Activated CD4-positive, alpha-beta T cell treated with anti-CD3 and anti-CD28 coated beads for 48 hours (primary cell): ENCODE data around the gene ALDH3B2.
"Not testable (repeated sequence)": the region's sequence is repeated elsewhere in the genome, so short reads cannot be mapped to it uniquely, and the experiment has no call there.

Source experiments
- DNase-seq: peaks from one replicate; pipeline ENCODE4 v3.0.0-alpha.2; 2020

Gene ALDH3B2

GRCh38 chr11:67659651-67660165 lies 14.7 kb downstream of the ALDH3B2 start:
- not testable (repeated sequence) for DNase-seq

- no peak for DNase-seq
Observed at GRCh38 chr11:67657300-67657699, 17.1 kb downstream of the ALDH3B2 start.

DNA sequence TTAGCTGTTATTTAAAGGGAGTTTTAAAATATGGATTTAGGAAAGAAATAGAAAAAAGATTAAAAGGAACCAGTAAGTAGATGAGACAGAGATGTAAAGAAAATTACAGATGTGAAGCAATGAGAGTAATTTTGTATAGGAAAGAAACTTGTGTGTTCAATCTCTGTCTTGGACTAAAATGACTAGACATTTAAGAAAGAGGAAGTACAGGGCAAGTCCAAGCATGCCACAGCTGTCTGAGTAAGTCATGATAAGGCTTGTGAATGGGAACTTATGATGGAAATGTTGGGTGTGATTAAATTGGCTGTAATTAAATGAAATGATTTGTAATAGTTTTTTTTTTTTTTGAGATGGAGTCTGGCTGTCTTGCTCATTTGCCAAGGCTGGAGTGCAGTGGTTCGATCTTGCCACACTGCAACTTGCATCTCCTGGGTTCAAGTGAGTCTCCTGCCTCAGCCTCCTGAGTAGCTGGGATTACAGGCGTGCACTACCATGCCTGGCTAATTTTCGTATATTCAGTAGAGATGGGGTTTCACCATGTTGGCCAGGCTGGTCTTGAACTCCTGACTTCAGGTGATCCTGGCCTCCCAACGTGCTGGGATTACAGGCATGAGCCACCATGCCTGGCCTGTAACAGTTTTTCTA lies 18.0 kb downstream of the ALDH3B2 start:
- no peak for DNase-seq

- no peak for DNase-seq
Observed at GRCh38 chr11:67654225-67654624, 20.2 kb downstream of the ALDH3B2 start.

DNA sequence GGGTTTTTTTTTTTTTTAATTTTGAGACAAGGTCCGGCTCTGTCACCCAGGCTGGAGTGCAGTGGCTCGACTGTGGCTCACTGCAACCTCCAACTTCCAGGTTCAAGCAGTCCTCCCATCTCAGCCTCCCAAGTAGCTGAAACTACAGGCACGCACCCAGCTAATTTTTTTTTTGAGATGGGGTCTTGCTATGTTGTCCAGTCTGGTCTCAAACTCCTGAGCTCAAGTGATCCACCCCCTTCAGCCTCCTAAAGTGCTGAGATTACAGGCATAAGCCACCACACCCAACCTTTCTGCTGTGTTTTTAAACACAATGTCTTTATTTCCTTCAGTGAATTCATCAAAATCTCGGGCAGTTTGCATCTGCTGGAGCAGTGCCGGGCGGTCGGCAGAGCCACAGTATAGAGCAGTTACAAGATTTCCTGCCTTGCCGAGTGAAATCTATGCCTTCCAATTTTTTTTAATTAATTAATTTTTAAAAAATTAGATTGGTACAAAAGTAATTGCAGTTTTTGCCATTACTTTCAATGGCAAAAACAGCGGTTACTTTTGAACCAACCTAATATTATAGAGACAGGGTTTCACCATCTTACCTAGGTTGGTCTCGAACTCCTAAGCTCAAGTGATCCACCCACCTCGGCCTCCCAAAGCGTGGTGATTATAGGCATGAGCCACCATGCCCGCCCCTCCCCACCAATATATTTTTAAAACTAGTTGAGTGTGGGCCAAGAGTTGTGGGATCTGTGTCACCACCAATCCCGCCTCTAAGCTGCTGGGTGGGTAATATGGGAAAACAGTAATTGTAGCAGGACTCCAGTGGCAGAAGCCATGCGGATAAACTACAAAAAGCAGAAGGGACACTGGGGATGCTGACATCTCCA lies 21.2 kb downstream of the ALDH3B2 start:
- no peak for DNase-seq

- no peak for DNase-seq
Observed at GRCh38 chr11:67651976-67652781, 22.2 kb downstream of the ALDH3B2 start.

DNA sequence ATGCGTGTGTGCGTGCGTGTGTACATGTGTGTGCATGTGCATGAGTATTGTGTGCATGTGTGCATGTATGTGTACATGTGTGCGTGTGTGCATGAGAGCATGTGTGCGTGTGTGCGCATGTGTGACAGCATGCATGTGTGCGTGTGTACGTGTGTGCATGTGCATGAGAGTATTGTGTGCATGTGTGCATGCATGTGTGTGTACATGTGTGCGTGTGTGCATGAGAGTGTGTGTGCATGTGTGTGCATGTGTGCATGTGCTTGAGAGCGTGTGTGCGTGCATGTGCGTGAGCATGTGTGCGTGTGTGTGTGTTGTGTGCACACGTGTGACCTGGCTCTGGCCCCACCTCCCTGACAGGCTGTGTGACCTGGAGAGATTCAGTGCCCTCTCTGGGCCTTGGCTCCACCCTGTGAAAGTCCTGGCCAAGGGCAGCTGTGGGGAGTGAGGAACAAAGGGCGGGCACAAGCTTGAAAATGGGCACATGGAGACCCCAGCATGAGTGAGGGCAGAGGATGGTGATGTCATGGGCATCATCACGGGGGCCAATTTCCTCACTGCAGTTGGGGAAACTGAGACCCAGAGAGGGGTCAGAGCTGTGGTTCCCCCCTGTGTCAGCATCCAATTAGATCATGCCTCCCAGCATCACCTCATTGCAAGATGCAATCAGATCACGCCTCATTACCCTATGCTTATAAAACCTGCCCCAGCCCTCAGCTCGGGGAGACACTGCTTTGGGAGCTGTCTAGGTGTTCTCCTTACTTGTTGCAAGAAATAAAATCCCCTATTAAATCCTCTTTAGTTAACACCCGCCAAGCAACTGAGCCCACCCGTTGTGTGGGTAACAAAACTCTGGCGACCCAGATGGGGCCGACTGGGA lies 24.6 kb downstream of the ALDH3B2 start:
- DNase-seq = no peak

DNA sequence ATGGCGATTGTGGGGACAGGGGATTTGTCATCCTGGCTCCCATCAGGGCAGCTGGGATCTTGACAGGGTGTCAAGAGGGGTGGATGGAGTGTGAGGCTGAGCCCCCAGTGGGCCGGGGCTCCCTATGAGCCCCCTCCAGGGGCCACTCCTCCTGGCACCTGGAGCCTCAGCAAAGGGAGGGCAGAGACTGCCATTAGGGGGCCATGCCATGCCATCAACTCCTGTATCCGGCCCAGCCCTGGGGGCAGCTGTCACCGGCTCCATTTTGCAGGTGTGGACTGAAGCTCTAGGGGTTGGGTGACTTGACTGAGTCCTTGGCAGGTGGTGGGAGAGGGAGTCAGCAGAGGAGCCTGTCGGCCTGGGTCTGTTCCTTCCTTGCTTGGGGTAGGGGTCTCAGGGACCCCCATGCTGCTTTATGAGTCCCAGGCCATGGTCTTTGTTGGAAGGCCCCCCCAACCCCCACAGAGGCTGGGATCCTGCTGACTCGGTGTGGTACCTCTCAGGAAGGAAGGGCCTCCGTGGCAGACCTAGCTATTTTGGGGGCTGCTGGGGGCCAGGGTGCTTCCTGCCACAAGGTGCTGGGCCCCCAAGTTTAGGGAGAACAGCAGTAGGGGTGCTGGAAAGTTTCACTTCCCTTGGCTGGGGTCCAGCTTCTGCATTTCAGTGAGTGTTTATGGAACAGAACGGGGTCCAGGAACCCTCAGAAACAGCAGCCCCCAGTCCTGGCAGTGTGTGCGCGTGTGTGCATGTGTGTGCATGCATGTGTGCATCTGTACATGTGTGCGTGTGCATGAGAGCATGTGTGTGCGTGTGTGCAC lies 25.4 kb downstream of the ALDH3B2 start:
- DNase-seq = no peak

- DNase-seq = peak; percentile 75
Observed at GRCh38 chr11:67648140-67648795, 26.2 kb downstream of the ALDH3B2 start.

DNA sequence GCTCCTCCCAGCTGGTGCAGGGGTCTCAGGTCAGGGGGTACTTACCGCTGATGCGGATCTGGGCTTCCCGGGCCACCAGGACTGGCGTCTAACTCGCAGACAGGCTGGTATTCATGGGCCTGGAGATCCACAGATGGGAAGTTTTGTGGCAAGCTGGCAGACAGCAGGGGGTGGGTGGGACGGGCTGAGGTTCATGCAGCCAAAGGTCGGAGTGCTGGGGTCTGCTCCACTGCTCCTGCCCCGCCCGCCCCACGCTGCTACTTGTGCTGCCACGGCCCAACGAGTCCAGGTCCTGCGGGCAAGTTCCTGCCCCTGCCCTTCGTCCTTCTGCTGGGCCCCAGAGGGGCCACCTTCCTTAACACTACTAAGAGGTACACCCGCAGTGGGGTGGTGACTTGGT lies 27.0 kb downstream of the ALDH3B2 start:
- no peak for DNase-seq

- DNase-seq = peak; percentile 56
Observed at GRCh38 chr11:67646535-67647336, 27.7 kb downstream of the ALDH3B2 start.

- no peak for DNase-seq
Observed at GRCh38 chr11:67645521-67646461, 28.6 kb downstream of the ALDH3B2 start.

DNA sequence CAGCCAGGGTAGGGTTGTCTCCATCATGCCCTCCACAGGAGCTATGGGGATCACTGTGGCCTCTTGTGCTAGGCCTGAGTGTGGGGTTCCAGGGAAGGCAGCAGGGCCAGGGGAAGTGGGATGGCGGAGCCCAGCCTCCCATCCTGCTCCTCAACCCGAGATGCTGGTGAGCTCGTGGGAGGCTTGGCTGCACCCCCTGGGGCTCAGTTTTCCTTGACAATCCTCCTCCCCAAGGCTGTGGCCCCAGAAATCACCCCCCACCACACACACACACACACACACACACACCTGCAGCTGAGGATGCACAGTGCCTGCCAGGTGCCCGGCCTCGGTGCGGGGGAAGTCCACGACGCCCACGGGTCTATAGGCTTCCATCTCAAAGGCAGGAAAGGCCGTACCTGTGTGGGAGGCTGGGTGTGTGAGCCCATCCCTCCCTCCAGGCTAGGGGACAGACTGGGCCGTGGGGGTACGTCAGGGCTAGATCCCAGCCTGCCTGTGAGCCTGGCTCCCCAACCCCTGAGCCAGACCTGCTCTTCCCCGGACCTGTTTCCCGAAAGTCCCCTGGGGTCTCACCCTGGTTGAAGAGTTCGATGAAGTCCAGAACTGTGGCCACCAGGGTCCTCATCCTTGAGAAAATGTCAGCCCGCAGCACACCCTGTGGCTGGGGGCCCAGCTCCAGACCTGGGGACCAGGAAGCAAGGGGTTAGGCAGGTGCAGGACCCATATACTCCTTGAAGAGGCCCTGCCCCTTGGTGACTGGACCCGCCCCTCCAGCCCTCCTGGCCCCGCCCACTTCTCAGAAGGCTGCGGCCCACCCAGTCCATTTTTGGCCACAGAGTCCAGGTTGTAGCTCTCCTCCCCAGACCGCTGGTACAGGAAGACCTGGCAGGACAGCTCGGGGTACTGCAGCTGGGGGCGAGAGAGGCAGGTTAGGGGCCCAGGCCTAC lies 29.7 kb downstream of the ALDH3B2 start:
- DNase-seq = no peak

DNA sequence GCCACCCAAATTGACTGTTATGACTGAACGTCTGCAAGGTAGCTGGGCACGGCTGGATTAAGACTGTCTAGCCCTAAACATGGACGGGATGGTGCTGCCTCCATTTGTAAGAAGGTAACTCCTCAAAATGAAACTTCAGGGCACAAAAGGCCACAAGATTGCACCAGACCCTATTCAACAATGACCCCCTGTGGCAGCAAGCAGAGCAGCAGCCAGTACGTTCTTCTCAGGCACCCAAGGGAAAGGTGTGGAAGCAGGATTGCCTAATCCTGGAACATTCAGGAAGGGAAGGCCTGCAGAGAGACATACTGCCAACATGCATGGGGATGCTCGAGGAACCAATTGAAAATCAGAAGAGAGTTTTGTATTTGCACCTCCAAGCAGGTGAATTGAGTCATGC lies 30.4 kb downstream of the ALDH3B2 start:
- DNase-seq = no peak

GRCh38 chr11:67642173-67643120 lies 32.0 kb downstream of the ALDH3B2 start:
- no peak for DNase-seq
